D721Med (cell line): ENCODE results near the gene EML1.

Experiments used
- DNase-seq: peaks from one replicate; pipeline ENCODE4 v3.0.0; 2011; ENCODE audit warnings: low spot score; ENCODE audit not compliant: insufficient read length
- FAIRE-seq: peaks from 2 replicates; lab custom pipeline; 2011; peaks lifted over from hg19 to GRCh38; lab: Jason Lieb, UNC
- TF ChIP-seq, protein P1 (sequence below): IDR thresholded peaks from 2 replicates; pipeline ENCODE4 v1.5.1; 2012; ENCODE audit warnings: mild to moderate bottlenecking, control low read depth; ENCODE audit not compliant: insufficient read depth; ENCODE audit errors: missing control alignments

EML1 gene

DNA sequence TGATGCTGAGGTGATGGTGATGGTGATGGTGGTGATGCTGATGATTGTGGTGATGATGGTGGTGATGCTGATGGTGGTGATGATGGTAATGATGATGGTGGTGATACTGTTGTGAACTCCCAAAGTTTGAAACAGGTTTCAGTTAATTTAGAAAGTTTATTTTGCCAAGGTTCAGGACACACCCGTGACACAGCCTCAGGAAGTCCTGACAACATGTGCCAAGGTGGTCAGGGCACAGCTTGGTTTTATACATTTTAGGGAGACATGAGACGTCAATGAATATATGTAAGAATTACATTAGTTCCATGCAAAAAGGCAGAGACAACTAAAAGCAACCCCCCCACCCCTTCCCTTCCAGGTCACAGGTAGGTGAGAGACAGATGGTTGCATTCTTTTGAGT lies 159.2 kb downstream of the EML1 start:
- TF ChIP-seq, protein P1, sequence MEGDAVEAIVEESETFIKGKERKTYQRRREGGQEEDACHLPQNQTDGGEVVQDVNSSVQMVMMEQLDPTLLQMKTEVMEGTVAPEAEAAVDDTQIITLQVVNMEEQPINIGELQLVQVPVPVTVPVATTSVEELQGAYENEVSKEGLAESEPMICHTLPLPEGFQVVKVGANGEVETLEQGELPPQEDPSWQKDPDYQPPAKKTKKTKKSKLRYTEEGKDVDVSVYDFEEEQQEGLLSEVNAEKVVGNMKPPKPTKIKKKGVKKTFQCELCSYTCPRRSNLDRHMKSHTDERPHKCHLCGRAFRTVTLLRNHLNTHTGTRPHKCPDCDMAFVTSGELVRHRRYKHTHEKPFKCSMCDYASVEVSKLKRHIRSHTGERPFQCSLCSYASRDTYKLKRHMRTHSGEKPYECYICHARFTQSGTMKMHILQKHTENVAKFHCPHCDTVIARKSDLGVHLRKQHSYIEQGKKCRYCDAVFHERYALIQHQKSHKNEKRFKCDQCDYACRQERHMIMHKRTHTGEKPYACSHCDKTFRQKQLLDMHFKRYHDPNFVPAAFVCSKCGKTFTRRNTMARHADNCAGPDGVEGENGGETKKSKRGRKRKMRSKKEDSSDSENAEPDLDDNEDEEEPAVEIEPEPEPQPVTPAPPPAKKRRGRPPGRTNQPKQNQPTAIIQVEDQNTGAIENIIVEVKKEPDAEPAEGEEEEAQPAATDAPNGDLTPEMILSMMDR = no peak
- DNase-seq (no peak), FAIRE-seq (no peak)

DNA sequence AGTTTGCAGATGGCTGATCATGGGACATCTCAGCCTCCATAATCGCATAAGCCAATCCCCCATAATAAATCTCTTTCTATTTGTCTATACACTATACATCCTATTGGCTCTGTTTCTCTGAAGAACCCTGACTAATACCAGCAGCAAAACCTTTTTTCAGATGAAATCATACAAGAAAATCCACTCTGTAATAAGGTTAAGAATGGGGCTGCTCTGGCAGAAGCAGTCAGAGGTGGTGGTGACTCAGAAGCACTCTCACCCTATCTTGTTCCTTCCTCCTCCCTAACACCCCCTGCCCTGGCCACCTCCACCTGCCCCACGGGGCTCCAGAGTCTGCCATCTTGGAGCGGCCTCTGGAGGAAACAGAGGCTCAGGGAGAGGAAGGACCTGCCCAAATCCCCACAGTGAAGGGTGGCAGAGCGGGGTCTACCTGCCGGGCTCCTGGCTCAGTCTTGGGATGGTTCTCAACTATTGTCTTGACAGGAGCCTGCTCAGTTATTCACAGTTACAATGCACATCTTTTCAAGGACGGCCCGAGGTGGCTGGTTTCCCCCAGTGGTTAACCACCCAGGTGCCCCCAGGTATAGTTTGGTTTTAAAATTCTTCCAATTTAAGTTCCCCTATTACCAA lies 162.7 kb downstream of the EML1 start:
- TF ChIP-seq, protein P1 = no peak
- FAIRE-seq = no peak
- DNase-seq = no peak

DNA sequence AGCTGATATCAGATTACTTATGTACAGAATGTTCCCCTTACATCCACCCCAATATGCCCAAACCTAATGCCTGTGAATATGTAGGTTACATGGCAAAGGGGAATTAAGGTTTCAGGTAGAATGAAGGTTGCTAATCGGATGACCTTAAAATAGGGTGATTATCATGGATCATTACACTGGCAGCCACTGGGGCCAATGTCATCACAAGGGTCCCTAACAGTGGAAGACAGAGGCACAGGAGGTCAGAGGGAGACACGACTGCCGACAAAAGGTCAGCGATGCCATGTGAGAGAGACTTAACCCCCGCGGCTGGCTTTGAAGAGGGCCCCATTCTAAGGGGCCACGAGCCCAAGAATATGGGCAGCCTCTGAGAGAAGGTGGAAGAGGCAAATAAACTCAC lies 165.2 kb downstream of the EML1 start:
- TF ChIP-seq, protein P1 = no peak
- DNase-seq (no peak), FAIRE-seq (no peak)

DNA sequence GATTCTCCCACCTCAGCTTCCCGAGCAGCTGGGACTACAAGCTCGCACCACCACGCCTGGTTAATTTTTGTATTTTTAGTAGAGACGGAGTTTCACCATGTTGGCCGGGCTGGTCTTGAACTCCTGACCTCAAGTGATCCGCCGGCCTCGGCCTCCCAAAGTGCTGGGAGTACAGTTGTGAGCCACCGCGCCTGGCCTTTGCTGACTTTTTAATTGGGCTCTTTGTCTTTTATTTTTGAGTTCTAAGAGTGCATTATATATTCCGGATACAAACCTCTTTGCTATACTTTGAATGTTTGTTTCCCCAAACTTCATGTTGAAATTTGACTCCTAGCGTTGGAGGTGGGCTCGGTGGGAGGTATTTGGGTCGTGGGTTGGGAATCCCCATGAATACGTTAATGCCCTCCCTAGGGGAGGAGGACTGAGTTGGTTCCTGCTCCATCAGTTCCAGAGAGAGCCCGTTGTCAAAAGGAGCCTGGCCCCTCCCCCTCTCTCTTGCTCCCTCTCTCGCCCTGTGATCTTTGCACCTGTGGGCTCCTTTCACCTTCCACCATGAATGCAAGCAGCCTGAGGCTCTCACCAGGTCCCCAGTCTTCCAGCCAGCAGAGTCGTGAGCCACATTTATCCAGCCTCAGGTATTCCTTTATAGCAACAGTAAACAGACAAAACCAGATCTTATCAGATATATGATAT lies 168.8 kb downstream of the EML1 start:
- TF ChIP-seq, protein P1 = no peak
- FAIRE-seq (no peak), DNase-seq (no peak)

DNA sequence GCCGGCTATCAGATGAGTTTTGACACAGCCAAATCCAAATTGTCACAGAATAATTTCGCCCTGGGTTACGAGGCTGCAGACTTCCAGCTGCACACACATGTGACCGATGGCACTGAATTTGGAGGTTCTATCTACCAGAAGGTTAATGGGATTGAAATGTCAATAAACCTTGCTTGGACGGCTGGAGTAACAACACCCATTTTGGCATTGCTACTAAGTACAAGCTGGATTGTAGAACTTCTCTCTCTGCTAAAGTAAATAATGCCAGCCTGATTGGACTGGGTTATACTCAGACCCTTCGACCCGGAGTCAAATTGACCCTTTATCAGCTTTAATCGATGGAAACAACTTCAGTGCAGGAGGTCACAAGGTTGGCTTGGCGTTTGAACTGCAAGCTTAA lies 171.8 kb downstream of the EML1 start:
- no peak for FAIRE-seq
- TF ChIP-seq, protein P1 = no peak
- no peak for DNase-seq

DNA sequence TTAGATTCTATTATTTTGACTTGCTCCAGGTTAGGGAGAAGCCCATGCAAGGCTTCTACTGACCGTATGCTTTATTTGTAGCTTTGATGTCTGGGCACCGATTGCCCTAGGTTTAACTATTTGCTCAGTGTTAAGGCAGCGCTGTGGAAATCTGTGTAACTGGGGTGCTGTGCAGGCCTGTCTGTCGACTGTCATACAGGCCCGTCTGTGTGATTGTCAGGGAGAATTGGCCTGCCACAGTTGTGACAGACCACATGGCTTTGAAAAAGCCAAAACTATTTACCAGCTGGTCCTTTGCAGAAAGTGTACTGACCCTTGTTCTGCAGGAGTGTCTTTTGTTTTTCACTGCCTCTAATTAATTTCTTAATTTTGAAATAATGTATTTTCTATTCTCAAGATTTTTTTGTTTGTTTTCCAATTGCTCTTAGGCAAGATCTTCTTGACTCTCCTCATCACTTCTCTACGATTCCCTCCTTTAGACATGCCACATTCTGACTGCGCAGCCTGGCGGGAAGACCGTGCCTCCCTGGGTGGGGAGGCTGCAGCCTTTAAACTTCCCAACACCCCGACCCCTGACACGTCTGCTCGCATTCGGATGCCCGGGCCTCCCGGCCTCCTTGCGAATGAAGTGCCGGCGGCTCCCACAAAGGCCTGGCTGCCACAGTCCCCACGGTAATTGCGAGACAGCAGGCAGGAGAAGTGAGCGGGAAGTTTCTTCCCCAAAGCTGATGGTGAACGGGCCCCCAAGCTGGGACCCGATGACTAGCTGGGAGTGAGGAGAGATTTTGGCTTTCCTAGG lies 173.0 kb downstream of the EML1 start:
- no peak for DNase-seq
- no peak for FAIRE-seq
- TF ChIP-seq, protein P1 = no peak
